Measurements from ENCODE around the gene PSMB7.

PSMB7 gene

GRCh38 chr9:124312290-124313265 is 102.7 kb downstream of the PSMB7 start:
- no peak for DNase-seq (ENCODE audit: low read depth, low spot score)
- no peak for TF ChIP-seq FOXP2 (optimal IDR thresholded peaks at IDR 0.05; ENCODE audit: control extremely low read depth, extremely low read length, insufficient read depth)
- TF ChIP-seq POLR2AphosphoS5 (IDR thresholded peaks at IDR 0.05; ENCODE audit: borderline replicate concordance, low read depth, low read length), result no peak
- no peak for TF ChIP-seq EZH2 (IDR thresholded peaks at IDR 0.05)
- Histone ChIP-seq H3K27ac (no peak overlapping the region), H3K4me3 (no peak overlapping the region), H3K9ac (ENCODE audit: insufficient read length) (no peak overlapping the region), H3K36me3 (ENCODE audit: insufficient read depth, low read length) (no peaks in the 10 kb centered on the region; the same call in 1 of the 2 replicates), H3K9me3 (ENCODE audit: low read depth, low read length) (no peaks in the 10 kb centered on the region)

GRCh38 chr9:124311283-124311682 is 104.0 kb downstream of the PSMB7 start:
- DNase-seq (ENCODE audit: low read depth, low spot score), result no peak
- Histone ChIP-seq H3K4me3 (no peak overlapping the region), H3K27ac (no peak overlapping the region), H3K36me3 (ENCODE audit: insufficient read depth, low read length) (no peaks in the 10 kb centered on the region; the same call in 1 of the 2 replicates), H3K9ac (ENCODE audit: insufficient read length) (no peak overlapping the region), H3K9me3 (ENCODE audit: low read depth, low read length) (no peaks in the 10 kb centered on the region)
- TF ChIP-seq POLR2AphosphoS5 (IDR thresholded peaks at IDR 0.05; ENCODE audit: borderline replicate concordance, low read depth, low read length) (no peak), FOXP2 (optimal IDR thresholded peaks at IDR 0.05; ENCODE audit: control extremely low read depth, extremely low read length, insufficient read depth) (no peak), EZH2 (IDR thresholded peaks at IDR 0.05) (no peak)

- no peaks in the 10 kb centered on the region for H3K9me3 ChIP-seq (ENCODE audit: low read depth, low read length)
- no peak overlapping the region for H3K9ac ChIP-seq (ENCODE audit: insufficient read length)
- TF ChIP-seq EZH2 (IDR thresholded peaks at IDR 0.05) (no peak), FOXP2 (optimal IDR thresholded peaks at IDR 0.05; ENCODE audit: control extremely low read depth, extremely low read length, insufficient read depth) (no peak), POLR2AphosphoS5 (IDR thresholded peaks at IDR 0.05; ENCODE audit: borderline replicate concordance, low read depth, low read length) (no peak)
- DNase-seq (ENCODE audit: low read depth, low spot score), result no peak
- H3K4me3 ChIP-seq, result no peak overlapping the region
- no peaks in the 10 kb centered on the region for H3K36me3 ChIP-seq (ENCODE audit: insufficient read depth, low read length)
- no peak overlapping the region for H3K27ac ChIP-seq
Observed at GRCh38 chr9:124309667-124310084, 105.6 kb downstream of the PSMB7 start.

GRCh38 chr9:124308606-124309491 is 106.4 kb downstream of the PSMB7 start:
- no peak for TF ChIP-seq POLR2AphosphoS5 (IDR thresholded peaks at IDR 0.05; ENCODE audit: borderline replicate concordance, low read depth, low read length)
- TF ChIP-seq EZH2 (IDR thresholded peaks at IDR 0.05), result no peak
- no peak for TF ChIP-seq FOXP2 (optimal IDR thresholded peaks at IDR 0.05; ENCODE audit: control extremely low read depth, extremely low read length, insufficient read depth)

GRCh38 chr9:124307379-124308030 is 107.7 kb downstream of the PSMB7 start:
- Histone ChIP-seq H3K27ac (no peak overlapping the region), H3K9ac (ENCODE audit: insufficient read length) (no peak overlapping the region), H3K9me3 (ENCODE audit: low read depth, low read length) (no peaks in the 10 kb centered on the region), H3K36me3 (ENCODE audit: insufficient read depth, low read length) (no peaks in the 10 kb centered on the region), H3K4me3 (no peak overlapping the region)
- no peak for DNase-seq (ENCODE audit: low read depth, low spot score)
- TF ChIP-seq FOXP2 (optimal IDR thresholded peaks at IDR 0.05; ENCODE audit: control extremely low read depth, extremely low read length, insufficient read depth) (no peak), POLR2AphosphoS5 (IDR thresholded peaks at IDR 0.05; ENCODE audit: borderline replicate concordance, low read depth, low read length) (no peak), EZH2 (IDR thresholded peaks at IDR 0.05) (no peak)

More at GRCh38 chr9:124308606-124309491, 106.4 kb downstream of the PSMB7 start:
- no peak overlapping the region for H3K27ac ChIP-seq
- H3K4me3 ChIP-seq, result no peak overlapping the region
- H3K9me3 ChIP-seq (ENCODE audit: low read depth, low read length), result no peaks in the 10 kb centered on the region
- H3K9ac ChIP-seq (ENCODE audit: insufficient read length), result no peak overlapping the region
- H3K36me3 ChIP-seq (ENCODE audit: insufficient read depth, low read length), result no peaks in the 10 kb centered on the region
- no peak for DNase-seq (ENCODE audit: low read depth, low spot score)

- H3K36me3 ChIP-seq (ENCODE audit: insufficient read depth, low read length), result no peaks in the 10 kb centered on the region
Observed at GRCh38 chr9:124306098-124306735, 109.0 kb downstream of the PSMB7 start.

GRCh38 chr9:124304285-124304684 is 111.0 kb downstream of the PSMB7 start:
- Histone ChIP-seq H3K4me3 (no peak overlapping the region), H3K9me3 (ENCODE audit: low read depth, low read length) (no peaks in the 10 kb centered on the region), H3K27ac (no peak overlapping the region), H3K9ac (ENCODE audit: insufficient read length) (no peak overlapping the region), H3K36me3 (ENCODE audit: insufficient read depth, low read length) (no peaks in the 10 kb centered on the region)
- DNase-seq (ENCODE audit: low read depth, low spot score), result no peak
- TF ChIP-seq POLR2AphosphoS5 (IDR thresholded peaks at IDR 0.05; ENCODE audit: borderline replicate concordance, low read depth, low read length) (no peak), EZH2 (IDR thresholded peaks at IDR 0.05) (no peak), FOXP2 (optimal IDR thresholded peaks at IDR 0.05; ENCODE audit: control extremely low read depth, extremely low read length, insufficient read depth) (no peak)

More at GRCh38 chr9:124306098-124306735, 109.0 kb downstream of the PSMB7 start:
- DNase-seq (ENCODE audit: low read depth, low spot score), result no peak
- Histone ChIP-seq H3K9me3 (ENCODE audit: low read depth, low read length) (no peaks in the 10 kb centered on the region), H3K4me3 (no peak overlapping the region), H3K27ac (no peak overlapping the region), H3K9ac (ENCODE audit: insufficient read length) (no peak overlapping the region)
- TF ChIP-seq POLR2AphosphoS5 (IDR thresholded peaks at IDR 0.05; ENCODE audit: borderline replicate concordance, low read depth, low read length) (no peak), FOXP2 (optimal IDR thresholded peaks at IDR 0.05; ENCODE audit: control extremely low read depth, extremely low read length, insufficient read depth) (no peak), EZH2 (IDR thresholded peaks at IDR 0.05) (no peak)

Data from SK-N-MC (cell line).